Measurements from ENCODE around the gene SCNN1G.

GRCh38 chr16:23254338-23254737 lies 71.8 kb downstream of the SCNN1G start:
- TF ChIP-seq POLR2A (IDR thresholded peaks at IDR 0.05), result no peak
- no peak for TF ChIP-seq CTCF (IDR thresholded peaks at IDR 0.05)

Measured in gastroesophageal sphincter (tissue), 3 donors.